ENCODE measurements around the gene UBE2I.

Gene UBE2I

GRCh38 chr16:1364510-1364909, 55.1 kb downstream of the UBE2I start:
- DNase-seq, result no peak

- DNase-seq, result no peak
Observed at GRCh38 chr16:1366060-1366711, 56.8 kb downstream of the UBE2I start.

- DNase-seq, result no peak
Observed at GRCh38 chr16:1366712-1367299, 57.4 kb downstream of the UBE2I start.

GRCh38 chr16:1367486-1368174, 58.2 kb downstream of the UBE2I start:
- no peak for DNase-seq

- DNase-seq, result no peak
Observed at GRCh38 chr16:1371054-1371978, 61.9 kb downstream of the UBE2I start.

- DNase-seq, result no peak
Observed at GRCh38 chr16:1372292-1372950, 63.0 kb downstream of the UBE2I start.

- no peak for DNase-seq
Observed at GRCh38 chr16:1374418-1375297, 65.2 kb downstream of the UBE2I start.

- no peak for DNase-seq
Observed at GRCh38 chr16:1375298-1375640, 65.8 kb downstream of the UBE2I start.

- no peak for DNase-seq
Observed at GRCh38 chr16:1375741-1376410, 66.4 kb downstream of the UBE2I start.
